ENCODE data around the gene LEF1.

Gene LEF1

GRCh38 chr4:108193886-108194672, 25.3 kb upstream of the LEF1 start:
- no peak overlapping the region for H3K27ac ChIP-seq
- H3K27me3 ChIP-seq (ENCODE audit: insufficient read depth, low read depth): no peaks in the 10 kb centered on the region
- H3K4me1 ChIP-seq (ENCODE audit: low read depth, poor library complexity, severe bottlenecking): no peaks in the 10 kb centered on the region
- H4K20me1 ChIP-seq (ENCODE audit: insufficient read depth): no peaks in the 10 kb centered on the region
- no peaks in the 10 kb centered on the region for H3K36me3 ChIP-seq (ENCODE audit: insufficient read depth)
- H3K79me2 ChIP-seq (ENCODE audit: insufficient read depth, low read depth): no peaks in the 10 kb centered on the region
- TF ChIP-seq CTCF (conservative IDR thresholded peaks at IDR 0.05; ENCODE audit: low read depth, low read length): no peak
- H3K4me2 ChIP-seq: no peak overlapping the region
- no peak overlapping the region for H2AFZ ChIP-seq (ENCODE audit: low read depth)
- no peak overlapping the region for H3K4me3 ChIP-seq (IDR thresholded peaks at IDR 0.05; ENCODE audit: insufficient read depth, low read depth, low read length)
- no peak overlapping the region for H3K9ac ChIP-seq

- H3K4me2 ChIP-seq: no peak overlapping the region
- H3K4me3 ChIP-seq (IDR thresholded peaks at IDR 0.05; ENCODE audit: insufficient read depth, low read depth, low read length): no peak overlapping the region
- no peak overlapping the region for H2AFZ ChIP-seq (ENCODE audit: low read depth)
- TF ChIP-seq CTCF (conservative IDR thresholded peaks at IDR 0.05; ENCODE audit: low read depth, low read length): no peak
- no peaks in the 10 kb centered on the region for H4K20me1 ChIP-seq (ENCODE audit: insufficient read depth)
- H3K27me3 ChIP-seq (ENCODE audit: insufficient read depth, low read depth): no peaks in the 10 kb centered on the region
- no peak overlapping the region for H3K27ac ChIP-seq
- H3K9ac ChIP-seq: no peak overlapping the region
- H3K79me2 ChIP-seq (ENCODE audit: insufficient read depth, low read depth): no peaks in the 10 kb centered on the region
- H3K4me1 ChIP-seq (ENCODE audit: low read depth, poor library complexity, severe bottlenecking): no peaks in the 10 kb centered on the region
- no peaks in the 10 kb centered on the region for H3K36me3 ChIP-seq (ENCODE audit: insufficient read depth)
Measured at GRCh38 chr4:108192935-108193334, 24.2 kb upstream of the LEF1 start.

- H3K4me3 ChIP-seq (IDR thresholded peaks at IDR 0.05; ENCODE audit: insufficient read depth, low read depth, low read length): no peak overlapping the region
- H3K9ac ChIP-seq: no peak overlapping the region
- H3K4me2 ChIP-seq: no peak overlapping the region
- H3K36me3 ChIP-seq (ENCODE audit: insufficient read depth): no peaks in the 10 kb centered on the region
- no peaks in the 10 kb centered on the region for H4K20me1 ChIP-seq (ENCODE audit: insufficient read depth)
- TF ChIP-seq CTCF (conservative IDR thresholded peaks at IDR 0.05; ENCODE audit: low read depth, low read length): no peak
- no peak overlapping the region for H2AFZ ChIP-seq (ENCODE audit: low read depth)
- no peaks in the 10 kb centered on the region for H3K79me2 ChIP-seq (ENCODE audit: insufficient read depth, low read depth)
- H3K27me3 ChIP-seq (ENCODE audit: insufficient read depth, low read depth): no peaks in the 10 kb centered on the region
- H3K4me1 ChIP-seq (ENCODE audit: low read depth, poor library complexity, severe bottlenecking): no peaks in the 10 kb centered on the region
- H3K27ac ChIP-seq: no peak overlapping the region
Measured at GRCh38 chr4:108192056-108192455, 23.3 kb upstream of the LEF1 start.

- H3K4me3 ChIP-seq (IDR thresholded peaks at IDR 0.05; ENCODE audit: insufficient read depth, low read depth, low read length): no peak overlapping the region
- H3K4me2 ChIP-seq: no peak overlapping the region
- H3K4me1 ChIP-seq (ENCODE audit: low read depth, poor library complexity, severe bottlenecking): no peaks in the 10 kb centered on the region
- H3K27ac ChIP-seq: no peak overlapping the region
- no peaks in the 10 kb centered on the region for H3K79me2 ChIP-seq (ENCODE audit: insufficient read depth, low read depth)
- H3K36me3 ChIP-seq (ENCODE audit: insufficient read depth): no peaks in the 10 kb centered on the region
- H4K20me1 ChIP-seq (ENCODE audit: insufficient read depth): no peaks in the 10 kb centered on the region
- H2AFZ ChIP-seq (ENCODE audit: low read depth): no peak overlapping the region
- no peak overlapping the region for H3K9ac ChIP-seq
- TF ChIP-seq CTCF (conservative IDR thresholded peaks at IDR 0.05; ENCODE audit: low read depth, low read length): no peak
- H3K27me3 ChIP-seq (ENCODE audit: insufficient read depth, low read depth): no peaks in the 10 kb centered on the region
Measured at GRCh38 chr4:108191269-108191914, 22.7 kb upstream of the LEF1 start.

Measured in KMS-11 (cell line).